ENCODE data around the gene CT45A2. TPM values are rescaled to one million over a fixed set of nuclear protein-coding genes. Genes with fewer than 3 reads are reported as not detected.
"Not testable (repeated sequence)": the region's sequence is repeated elsewhere in the genome, so short reads cannot be mapped to it uniquely, and the experiment has no call there.

CT45A2 gene, protein sequence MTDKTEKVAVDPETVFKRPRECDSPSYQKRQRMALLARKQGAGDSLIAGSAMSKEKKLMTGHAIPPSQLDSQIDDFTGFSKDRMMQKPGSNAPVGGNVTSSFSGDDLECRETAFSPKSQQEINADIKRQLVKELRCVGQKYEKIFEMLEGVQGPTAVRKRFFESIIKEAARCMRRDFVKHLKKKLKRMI
- total RNA-seq = not detected
- polyA plus RNA-seq (2013, experiment 1 of 2) = not detected
- polyA plus RNA-seq (2013, experiment 2 of 2) = not detected
- long read RNA-seq, experiment 1 = 0 reads
- long read RNA-seq, experiment 2 = 0 reads
- long read RNA-seq, experiment 3 = 0 reads
- long read RNA-seq, experiment 4 = 0 reads

DNA sequence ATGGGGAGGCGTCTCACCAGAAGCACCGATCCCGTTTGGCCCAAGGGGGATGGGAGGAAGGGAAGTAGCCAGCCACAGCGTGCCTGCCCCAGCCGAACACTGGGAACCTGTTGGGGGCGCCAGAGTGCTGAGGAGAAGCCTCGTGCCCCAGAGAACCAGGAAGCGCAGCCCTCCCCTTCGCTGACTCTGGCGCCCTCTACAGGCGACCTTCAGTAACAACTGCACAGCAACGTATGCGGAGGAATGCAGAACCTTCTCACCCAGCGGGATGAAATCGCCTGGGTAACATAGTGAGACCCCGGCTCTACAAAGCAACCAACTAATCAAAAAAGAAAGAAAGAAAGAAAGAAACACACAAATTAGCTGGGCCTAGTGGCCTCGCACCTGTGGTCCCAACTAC is at the start of gene CT45A2:
CT45A2 (minus strand) TSS at position 101 of the 400 bp plus-strand sequence. CDS start 3,747 bp downstream, outside the sequence.
- not testable (repeated sequence) for H3K36me3 Mint-ChIP-seq (ENCODE audit: low read depth); H3K27ac Mint-ChIP-seq

DNA sequence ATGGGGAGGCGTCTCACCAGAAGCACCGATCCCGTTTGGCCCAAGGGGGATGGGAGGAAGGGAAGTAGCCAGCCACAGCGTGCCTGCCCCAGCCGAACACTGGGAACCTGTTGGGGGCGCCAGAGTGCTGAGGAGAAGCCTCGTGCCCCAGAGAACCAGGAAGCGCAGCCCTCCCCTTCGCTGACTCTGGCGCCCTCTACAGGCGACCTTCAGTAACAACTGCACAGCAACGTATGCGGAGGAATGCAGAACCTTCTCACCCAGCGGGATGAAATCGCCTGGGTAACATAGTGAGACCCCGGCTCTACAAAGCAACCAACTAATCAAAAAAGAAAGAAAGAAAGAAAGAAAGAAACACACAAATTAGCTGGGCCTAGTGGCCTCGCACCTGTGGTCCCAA is 34.6 kb upstream of the CT45A2 start, which contains the start of gene CT45A8:
CT45A8 (minus strand) TSS at position 101 of the 400 bp plus-strand sequence. CDS start 3,755 bp downstream, outside the sequence.
- H3K27ac Mint-ChIP-seq; H3K9me3 Mint-ChIP-seq; H3K27ac ChIP-seq (ENCODE audit: low read depth, low read length); H3K4me1 ChIP-seq (ENCODE audit: control insufficient read depth, insufficient read depth, low read length); H3K9ac ChIP-seq (ENCODE audit: extremely low read depth, low read length, poor library complexity, severe bottlenecking); H3K4me3 ChIP-seq (ENCODE audit: low read length); H3K36me3 Mint-ChIP-seq (ENCODE audit: low read depth); H3K4me1 Mint-ChIP-seq; H3K9me3 ChIP-seq (ENCODE audit: control insufficient read depth, low read length); H3K36me3 ChIP-seq (ENCODE audit: control insufficient read depth, insufficient read depth, low read length); DNase-seq; H3K27me3 Mint-ChIP-seq (ENCODE audit: insufficient read depth); H3K4me3 Mint-ChIP-seq; H3K27me3 ChIP-seq (ENCODE audit: control insufficient read depth, insufficient read depth, low read length, poor library complexity, severe bottlenecking): not testable (repeated sequence)
- WGBS, 2 experiments (ENCODE audit: insufficient coverage in 1 of 2, insufficient read length in 1 of 2) = no CpG with 5 or more reads among the region's 17 CpGs

More for the DNA sequence above, at the start of gene CT45A2:
- DNase-seq; H3K4me3 Mint-ChIP-seq; H3K4me1 ChIP-seq (ENCODE audit: control insufficient read depth, insufficient read depth, low read length); H3K9me3 ChIP-seq (ENCODE audit: control insufficient read depth, low read length); H3K4me1 Mint-ChIP-seq; H3K27me3 ChIP-seq (ENCODE audit: control insufficient read depth, insufficient read depth, low read length, poor library complexity, severe bottlenecking); H3K27me3 Mint-ChIP-seq (ENCODE audit: insufficient read depth); H3K4me3 ChIP-seq (ENCODE audit: low read length); H3K27ac ChIP-seq (ENCODE audit: low read depth, low read length); H3K9me3 Mint-ChIP-seq; H3K9ac ChIP-seq (ENCODE audit: extremely low read depth, low read length, poor library complexity, severe bottlenecking); H3K36me3 ChIP-seq (ENCODE audit: control insufficient read depth, insufficient read depth, low read length): not testable (repeated sequence)
- no CpG with 5 or more reads among the region's 17 CpGs for WGBS, 2 experiments (ENCODE audit: insufficient coverage in 1 of 2, insufficient read length in 1 of 2)

DNA sequence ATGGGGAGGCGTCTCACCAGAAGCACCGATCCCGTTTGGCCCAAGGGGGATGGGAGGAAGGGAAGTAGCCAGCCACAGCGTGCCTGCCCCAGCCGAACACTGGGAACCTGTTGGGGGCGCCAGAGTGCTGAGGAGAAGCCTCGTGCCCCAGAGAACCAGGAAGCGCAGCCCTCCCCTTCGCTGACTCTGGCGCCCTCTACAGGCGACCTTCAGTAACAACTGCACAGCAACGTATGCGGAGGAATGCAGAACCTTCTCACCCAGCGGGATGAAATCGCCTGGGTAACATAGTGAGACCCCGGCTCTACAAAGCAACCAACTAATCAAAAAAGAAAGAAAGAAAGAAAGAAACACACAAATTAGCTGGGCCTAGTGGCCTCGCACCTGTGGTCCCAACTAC is 17.4 kb upstream of the CT45A2 start, which contains the start of gene CT45A7:
CT45A7 (minus strand) TSS at position 101 of the 400 bp plus-strand sequence. CDS start 3,747 bp downstream, outside the sequence.
- H3K27ac ChIP-seq (ENCODE audit: low read depth, low read length); H3K9ac ChIP-seq (ENCODE audit: extremely low read depth, low read length, poor library complexity, severe bottlenecking); H3K9me3 ChIP-seq (ENCODE audit: control insufficient read depth, low read length); H3K27ac Mint-ChIP-seq; H3K4me1 Mint-ChIP-seq; H3K27me3 Mint-ChIP-seq (ENCODE audit: insufficient read depth); H3K27me3 ChIP-seq (ENCODE audit: control insufficient read depth, insufficient read depth, low read length, poor library complexity, severe bottlenecking); H3K4me3 Mint-ChIP-seq; H3K9me3 Mint-ChIP-seq; DNase-seq; H3K36me3 Mint-ChIP-seq (ENCODE audit: low read depth); H3K36me3 ChIP-seq (ENCODE audit: control insufficient read depth, insufficient read depth, low read length); H3K4me3 ChIP-seq (ENCODE audit: low read length); H3K4me1 ChIP-seq (ENCODE audit: control insufficient read depth, insufficient read depth, low read length): not testable (repeated sequence)
- WGBS, 2 experiments (ENCODE audit: insufficient coverage in 1 of 2, insufficient read length in 1 of 2) = no CpG with 5 or more reads among the region's 17 CpGs

DNA sequence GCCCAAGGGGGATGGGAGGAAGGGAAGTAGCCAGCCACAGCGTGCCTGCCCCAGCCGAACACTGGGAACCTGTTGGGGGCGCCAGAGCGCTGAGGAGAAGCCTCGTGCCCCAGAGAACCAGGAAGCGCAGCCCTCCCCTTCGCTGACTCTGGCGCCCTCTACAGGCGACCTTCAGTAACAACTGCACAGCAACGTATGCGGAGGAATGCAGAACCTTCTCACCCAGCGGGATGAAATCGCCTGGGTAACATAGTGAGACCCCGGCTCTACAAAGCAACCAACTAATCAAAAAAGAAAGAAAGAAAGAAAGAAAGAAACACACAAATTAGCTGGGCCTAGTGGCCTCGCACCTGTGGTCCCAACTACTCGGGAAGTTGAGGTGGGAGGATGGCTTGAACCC is 17.1 kb downstream of the CT45A2 start, which contains the start of gene CT45A6:
CT45A6 (minus strand) TSS at position 101 of the 400 bp plus-strand sequence. CDS start 3,794 bp downstream, outside the sequence.
- H3K27ac Mint-ChIP-seq; H3K4me3 Mint-ChIP-seq; H3K36me3 ChIP-seq (ENCODE audit: control insufficient read depth, insufficient read depth, low read length); H3K9me3 ChIP-seq (ENCODE audit: control insufficient read depth, low read length); H3K4me1 ChIP-seq (ENCODE audit: control insufficient read depth, insufficient read depth, low read length); H3K4me1 Mint-ChIP-seq; H3K27me3 ChIP-seq (ENCODE audit: control insufficient read depth, insufficient read depth, low read length, poor library complexity, severe bottlenecking); H3K9me3 Mint-ChIP-seq; H3K4me3 ChIP-seq (ENCODE audit: low read length); H3K27me3 Mint-ChIP-seq (ENCODE audit: insufficient read depth); DNase-seq; H3K27ac ChIP-seq (ENCODE audit: low read depth, low read length); H3K9ac ChIP-seq (ENCODE audit: extremely low read depth, low read length, poor library complexity, severe bottlenecking); H3K36me3 Mint-ChIP-seq (ENCODE audit: low read depth): not testable (repeated sequence)
- no CpG with 5 or more reads among the region's 16 CpGs for WGBS, 2 experiments (ENCODE audit: insufficient coverage in 1 of 2, insufficient read length in 1 of 2)

DNA sequence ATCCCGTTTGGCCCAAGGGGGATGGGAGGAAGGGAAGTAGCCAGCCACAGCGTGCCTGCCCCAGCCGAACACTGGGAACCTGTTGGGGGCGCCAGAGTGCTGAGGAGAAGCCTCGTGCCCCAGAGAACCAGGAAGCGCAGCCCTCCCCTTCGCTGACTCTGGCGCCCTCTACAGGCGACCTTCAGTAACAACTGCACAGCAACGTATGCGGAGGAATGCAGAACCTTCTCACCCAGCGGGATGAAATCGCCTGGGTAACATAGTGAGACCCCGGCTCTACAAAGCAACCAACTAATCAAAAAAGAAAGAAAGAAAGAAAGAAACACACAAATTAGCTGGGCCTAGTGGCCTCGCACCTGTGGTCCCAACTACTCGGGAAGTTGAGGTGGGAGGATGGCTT is 34.4 kb downstream of the CT45A2 start, which contains the start of gene CT45A5:
CT45A5 (minus strand) TSS at position 101 of the 400 bp plus-strand sequence. CDS start 3,774 bp downstream, outside the sequence.
- H3K4me3 Mint-ChIP-seq; H3K27me3 Mint-ChIP-seq (ENCODE audit: insufficient read depth); H3K36me3 Mint-ChIP-seq (ENCODE audit: low read depth); DNase-seq; H3K27ac Mint-ChIP-seq; H3K27ac ChIP-seq (ENCODE audit: low read depth, low read length); H3K36me3 ChIP-seq (ENCODE audit: control insufficient read depth, insufficient read depth, low read length); H3K27me3 ChIP-seq (ENCODE audit: control insufficient read depth, insufficient read depth, low read length, poor library complexity, severe bottlenecking); H3K9me3 ChIP-seq (ENCODE audit: control insufficient read depth, low read length); H3K4me1 ChIP-seq (ENCODE audit: control insufficient read depth, insufficient read depth, low read length); H3K9me3 Mint-ChIP-seq; H3K9ac ChIP-seq (ENCODE audit: extremely low read depth, low read length, poor library complexity, severe bottlenecking); H3K4me1 Mint-ChIP-seq; H3K4me3 ChIP-seq (ENCODE audit: low read length): not testable (repeated sequence)
- no CpG with 5 or more reads among the region's 16 CpGs for WGBS, 2 experiments (ENCODE audit: insufficient coverage in 1 of 2, insufficient read length in 1 of 2)

DNA sequence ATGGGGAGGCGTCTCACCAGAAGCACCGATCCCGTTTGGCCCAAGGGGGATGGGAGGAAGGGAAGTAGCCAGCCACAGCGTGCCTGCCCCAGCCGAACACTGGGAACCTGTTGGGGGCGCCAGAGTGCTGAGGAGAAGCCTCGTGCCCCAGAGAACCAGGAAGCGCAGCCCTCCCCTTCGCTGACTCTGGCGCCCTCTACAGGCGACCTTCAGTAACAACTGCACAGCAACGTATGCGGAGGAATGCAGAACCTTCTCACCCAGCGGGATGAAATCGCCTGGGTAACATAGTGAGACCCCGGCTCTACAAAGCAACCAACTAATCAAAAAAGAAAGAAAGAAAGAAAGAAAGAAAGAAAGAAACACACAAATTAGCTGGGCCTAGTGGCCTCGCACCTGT is 51.7 kb downstream of the CT45A2 start, which contains the start of gene CT45A3:
CT45A3 (minus strand) TSS at position 101 of the 400 bp plus-strand sequence. CDS start 3,747 bp downstream, outside the sequence.
- not testable (repeated sequence) for H3K9me3 Mint-ChIP-seq; H3K4me1 ChIP-seq (ENCODE audit: control insufficient read depth, insufficient read depth, low read length); H3K9me3 ChIP-seq (ENCODE audit: control insufficient read depth, low read length); H3K4me1 Mint-ChIP-seq; H3K27me3 ChIP-seq (ENCODE audit: control insufficient read depth, insufficient read depth, low read length, poor library complexity, severe bottlenecking); DNase-seq; H3K36me3 ChIP-seq (ENCODE audit: control insufficient read depth, insufficient read depth, low read length); H3K27ac ChIP-seq (ENCODE audit: low read depth, low read length); H3K27me3 Mint-ChIP-seq (ENCODE audit: insufficient read depth); H3K4me3 Mint-ChIP-seq; H3K4me3 ChIP-seq (ENCODE audit: low read length); H3K27ac Mint-ChIP-seq; H3K9ac ChIP-seq (ENCODE audit: extremely low read depth, low read length, poor library complexity, severe bottlenecking); H3K36me3 Mint-ChIP-seq (ENCODE audit: low read depth)
- WGBS, 2 experiments (ENCODE audit: insufficient coverage in 1 of 2, insufficient read length in 1 of 2) = no CpG with 5 or more reads among the region's 17 CpGs

Measured in endodermal cell (in vitro differentiated cells).